ENCODE data around the gene ANKRD34C.

ANKRD34C gene

GRCh38 chr15:79296583-79296982 is 14.1 kb downstream of the ANKRD34C start:
- no peak overlapping the region for H2AFZ ChIP-seq (ENCODE audit: low read depth, low read length)
- H3K4me3 ChIP-seq (ENCODE audit: low read depth in 1 of 2, low read length in 2 of 2), result no peak overlapping the region
- no peak overlapping the region for H3K27ac ChIP-seq (ENCODE audit: low read length)
- no peak overlapping the region for H3K9ac ChIP-seq (ENCODE audit: low read depth, low read length)
- no peaks in the 10 kb centered on the region for H3K9me3 ChIP-seq (ENCODE audit: insufficient read depth, low read length, severe bottlenecking)
- no peaks in the 10 kb centered on the region for H4K20me1 ChIP-seq (ENCODE audit: insufficient read depth, low read length)
- H3K36me3 ChIP-seq (ENCODE audit: insufficient read depth, low read length), result no peaks in the 10 kb centered on the region
- peaks cover 7% of the 10 kb centered on the region for H3K27me3 ChIP-seq (ENCODE audit: insufficient read depth, low read length, poor library complexity)
- no peak for ATAC-seq (ENCODE audit: insufficient read depth, low read depth)
- peak; percentile 6 for DNase-seq
- H3K4me2 ChIP-seq (ENCODE audit: insufficient read depth, low read length), result no peak overlapping the region
- no peaks in the 10 kb centered on the region for H3K79me2 ChIP-seq (ENCODE audit: insufficient read depth, low read length)
- H3K4me1 ChIP-seq (ENCODE audit: insufficient read depth, low read length), result no peaks in the 10 kb centered on the region
- TF ChIP-seq, protein P1, sequence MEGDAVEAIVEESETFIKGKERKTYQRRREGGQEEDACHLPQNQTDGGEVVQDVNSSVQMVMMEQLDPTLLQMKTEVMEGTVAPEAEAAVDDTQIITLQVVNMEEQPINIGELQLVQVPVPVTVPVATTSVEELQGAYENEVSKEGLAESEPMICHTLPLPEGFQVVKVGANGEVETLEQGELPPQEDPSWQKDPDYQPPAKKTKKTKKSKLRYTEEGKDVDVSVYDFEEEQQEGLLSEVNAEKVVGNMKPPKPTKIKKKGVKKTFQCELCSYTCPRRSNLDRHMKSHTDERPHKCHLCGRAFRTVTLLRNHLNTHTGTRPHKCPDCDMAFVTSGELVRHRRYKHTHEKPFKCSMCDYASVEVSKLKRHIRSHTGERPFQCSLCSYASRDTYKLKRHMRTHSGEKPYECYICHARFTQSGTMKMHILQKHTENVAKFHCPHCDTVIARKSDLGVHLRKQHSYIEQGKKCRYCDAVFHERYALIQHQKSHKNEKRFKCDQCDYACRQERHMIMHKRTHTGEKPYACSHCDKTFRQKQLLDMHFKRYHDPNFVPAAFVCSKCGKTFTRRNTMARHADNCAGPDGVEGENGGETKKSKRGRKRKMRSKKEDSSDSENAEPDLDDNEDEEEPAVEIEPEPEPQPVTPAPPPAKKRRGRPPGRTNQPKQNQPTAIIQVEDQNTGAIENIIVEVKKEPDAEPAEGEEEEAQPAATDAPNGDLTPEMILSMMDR (IDR thresholded peaks at IDR 0.05; ENCODE audit: borderline replicate concordance, extremely low read depth, low read length, poor library complexity, severe bottlenecking), result peak; percentile 43
- no peak for TF ChIP-seq EZH2 (IDR thresholded peaks at IDR 0.05; ENCODE audit: borderline replicate concordance, low read depth, low read length, severe bottlenecking)

- Histone ChIP-seq H3K36me3 (ENCODE audit: insufficient read depth, low read length) (no peaks in the 10 kb centered on the region), H4K20me1 (ENCODE audit: insufficient read depth, low read length) (no peaks in the 10 kb centered on the region), H3K9ac (ENCODE audit: low read depth, low read length) (no peak overlapping the region), H3K4me3 (ENCODE audit: low read depth in 1 of 2, low read length in 2 of 2) (no peak overlapping the region), H3K79me2 (ENCODE audit: insufficient read depth, low read length) (no peaks in the 10 kb centered on the region), H3K9me3 (ENCODE audit: insufficient read depth, low read length, severe bottlenecking) (no peaks in the 10 kb centered on the region), H3K27ac (ENCODE audit: low read length) (no peak overlapping the region), H3K4me1 (ENCODE audit: insufficient read depth, low read length) (no peaks in the 10 kb centered on the region), H3K4me2 (ENCODE audit: insufficient read depth, low read length) (no peak overlapping the region), H2AFZ (ENCODE audit: low read depth, low read length) (no peak overlapping the region), H3K27me3 (ENCODE audit: insufficient read depth, low read length, poor library complexity) (peaks cover 7% of the 10 kb centered on the region)
- TF ChIP-seq, protein P1 (IDR thresholded peaks at IDR 0.05; ENCODE audit: borderline replicate concordance, extremely low read depth, low read length, poor library complexity, severe bottlenecking), result no peak
- no peak for TF ChIP-seq EZH2 (IDR thresholded peaks at IDR 0.05; ENCODE audit: borderline replicate concordance, low read depth, low read length, severe bottlenecking)
- ATAC-seq (ENCODE audit: insufficient read depth, low read depth), result no peak
- DNase-seq, result no peak
Observed at GRCh38 chr15:79299126-79299840, 16.8 kb downstream of the ANKRD34C start.

DNA sequence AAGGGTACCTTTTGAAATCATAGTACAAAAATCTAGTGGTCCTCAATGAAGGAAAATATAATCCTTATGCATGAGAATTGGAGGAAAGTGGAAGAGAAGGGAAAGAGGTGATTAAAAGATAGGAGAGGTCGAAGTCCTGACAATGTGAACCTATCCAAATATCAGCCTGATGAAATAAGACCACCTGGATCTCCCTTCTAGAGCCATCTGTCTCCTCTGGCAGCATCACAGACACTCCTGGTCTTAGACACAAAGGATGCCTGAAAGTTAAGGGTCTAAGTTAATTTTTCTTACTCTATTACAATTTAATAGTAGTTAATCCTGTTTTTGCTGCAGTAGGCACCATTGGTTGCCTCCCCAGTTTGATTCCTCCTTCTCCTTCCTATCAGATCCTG is 17.3 kb downstream of the ANKRD34C start:
- Histone ChIP-seq H3K27ac (ENCODE audit: low read length) (no peak overlapping the region), H2AFZ (ENCODE audit: low read depth, low read length) (no peak overlapping the region), H4K20me1 (ENCODE audit: insufficient read depth, low read length) (no peaks in the 10 kb centered on the region), H3K4me3 (ENCODE audit: low read depth in 1 of 2, low read length in 2 of 2) (no peak overlapping the region), H3K4me1 (ENCODE audit: insufficient read depth, low read length) (no peaks in the 10 kb centered on the region), H3K4me2 (ENCODE audit: insufficient read depth, low read length) (no peak overlapping the region), H3K27me3 (ENCODE audit: insufficient read depth, low read length, poor library complexity) (peaks cover 10% of the 10 kb centered on the region), H3K9me3 (ENCODE audit: insufficient read depth, low read length, severe bottlenecking) (no peaks in the 10 kb centered on the region), H3K9ac (ENCODE audit: low read depth, low read length) (no peak overlapping the region), H3K36me3 (ENCODE audit: insufficient read depth, low read length) (no peaks in the 10 kb centered on the region), H3K79me2 (ENCODE audit: insufficient read depth, low read length) (no peaks in the 10 kb centered on the region)
- TF ChIP-seq, protein P1 (IDR thresholded peaks at IDR 0.05; ENCODE audit: borderline replicate concordance, extremely low read depth, low read length, poor library complexity, severe bottlenecking), result no peak
- TF ChIP-seq EZH2 (IDR thresholded peaks at IDR 0.05; ENCODE audit: borderline replicate concordance, low read depth, low read length, severe bottlenecking), result no peak
- ATAC-seq (ENCODE audit: insufficient read depth, low read depth), result no peak
- DNase-seq, result no peak
